DND-41 (cell line): ENCODE data around the gene CDK19.
"Not testable (repeated sequence)": the region's sequence is repeated elsewhere in the genome, so short reads cannot be mapped to it uniquely, and the experiment has no call there.

Experiments used
- ATAC-seq: fragments of 200-7000 bp; cut with Tn5 transposase; 3 replicates; pipeline ENCODE4 v1.9.1; 2021; ENCODE audit warnings: low read depth; ENCODE audit not compliant: insufficient read depth
- DNase-seq: peaks from one replicate; pipeline ENCODE4 v3.0.0-alpha.2; 2020
- H2AFZ ChIP-seq: 2 replicates; pipeline ENCODE4 v1.6.0; 2012; ENCODE audit warnings: low read depth, low read length
- H3K27ac ChIP-seq: 2 replicates; pipeline ENCODE4 v1.5.1; 2012; ENCODE audit warnings: low read length, inconsistent platforms
- H3K27me3 ChIP-seq: fragments of 200-600 bp; sonication (generic); 2 replicates; pipeline ENCODE4 v1.6.0; 2012; ENCODE audit warnings: low read length, mild to moderate bottlenecking, inconsistent platforms; ENCODE audit not compliant: insufficient read depth, poor library complexity
- H3K36me3 ChIP-seq: 2 replicates; pipeline ENCODE4 v1.5.1; 2012; ENCODE audit warnings: low read length, inconsistent platforms; ENCODE audit not compliant: insufficient read depth
- H3K4me1 ChIP-seq: 2 replicates; pipeline ENCODE4 v1.5.1; 2012; ENCODE audit warnings: mild to moderate bottlenecking, low read length; ENCODE audit not compliant: insufficient read depth
- H3K4me2 ChIP-seq: 2 replicates; pipeline ENCODE4 v1.6.0; 2012; ENCODE audit warnings: mild to moderate bottlenecking, moderate library complexity, low read length, inconsistent platforms; ENCODE audit not compliant: insufficient read depth
- H3K4me3 ChIP-seq, 2 experiments: fragments of 200-600 bp in 1 of 2; shearing (Covaris generic) in 1 of 2; 2 replicates each; pipeline ENCODE4 v1.5.1; 2012 to 2016; ENCODE audit warnings: inconsistent platforms in 2 of 2, low read length in 2 of 2, mild to moderate bottlenecking in 2 of 2, low read depth in 1 of 2, moderate library complexity in 1 of 2
- H3K79me2 ChIP-seq: 2 replicates; pipeline ENCODE4 v1.6.0; 2012; ENCODE audit warnings: low read length, inconsistent platforms; ENCODE audit not compliant: insufficient read depth
- H3K9ac ChIP-seq: 2 replicates; pipeline ENCODE4 v1.6.0; 2012; ENCODE audit warnings: low read depth, mild to moderate bottlenecking, inconsistent platforms, low read length, moderate library complexity
- H3K9me3 ChIP-seq: 2 replicates; pipeline ENCODE4 v1.5.1; 2012; ENCODE audit warnings: low read length, moderate library complexity, mild to moderate bottlenecking, inconsistent platforms; ENCODE audit not compliant: insufficient read depth, severe bottlenecking
- H4K20me1 ChIP-seq: 2 replicates; pipeline ENCODE4 v1.6.0; 2012; ENCODE audit warnings: low read length; ENCODE audit not compliant: insufficient read depth
- EZH2 ChIP-seq: IDR thresholded peaks from 3 replicates; pipeline ENCODE4 v1.6.1; 2012; ENCODE audit warnings: borderline replicate concordance, low read depth, mild to moderate bottlenecking, moderate library complexity, low read length, inconsistent platforms; ENCODE audit not compliant: severe bottlenecking
- TF ChIP-seq, protein P1 (sequence below): IDR thresholded peaks from 2 replicates; pipeline ENCODE4 v1.5.1; 2012; ENCODE audit warnings: borderline replicate concordance, low read length, moderate library complexity, mild to moderate bottlenecking; ENCODE audit not compliant: poor library complexity, severe bottlenecking; ENCODE audit errors: extremely low read depth

The CDK19 gene

DNA sequence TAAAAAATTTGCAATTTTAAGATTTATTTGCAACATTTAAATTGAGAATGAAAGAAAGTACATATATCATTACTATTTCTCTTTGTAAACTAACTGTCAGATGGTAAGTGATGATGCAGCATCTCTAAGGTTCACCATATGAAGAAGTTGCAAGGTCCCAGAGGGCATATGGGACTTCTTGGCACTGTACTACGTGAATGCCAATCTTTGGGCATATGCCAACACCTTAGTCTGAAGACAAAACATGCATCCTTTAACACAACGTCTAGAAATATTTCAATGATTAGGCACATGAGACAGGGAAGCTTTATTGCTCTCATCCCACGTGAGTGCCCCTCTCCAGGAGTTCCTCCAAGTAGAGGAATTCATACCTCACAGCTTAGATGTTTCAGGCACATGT, 66.8 kb downstream of the CDK19 start:
- ATAC-seq (no peak), DNase-seq (no peak)
- Histone ChIP-seq H3K27ac (no peak overlapping the region), H3K9me3 (peaks cover 12% of the 10 kb centered on the region), H3K9ac (no peak overlapping the region), H3K79me2 (peaks cover 4% of the 10 kb centered on the region; the same call in 1 of the 2 replicates), H3K27me3 (no peaks in the 10 kb centered on the region), H3K36me3 (peaks cover 15% of the 10 kb centered on the region; the same call in 1 of the 2 replicates), H3K4me2 (no peak overlapping the region), H2AFZ (no peak overlapping the region), H3K4me1 (0 out of 2 replicates have a peak, but pooled peaks cover 7% of the 10 kb centered on the region), H3K4me3 (no peak overlapping the region), H4K20me1 (no peaks in the 10 kb centered on the region)
- TF ChIP-seq, protein P1, sequence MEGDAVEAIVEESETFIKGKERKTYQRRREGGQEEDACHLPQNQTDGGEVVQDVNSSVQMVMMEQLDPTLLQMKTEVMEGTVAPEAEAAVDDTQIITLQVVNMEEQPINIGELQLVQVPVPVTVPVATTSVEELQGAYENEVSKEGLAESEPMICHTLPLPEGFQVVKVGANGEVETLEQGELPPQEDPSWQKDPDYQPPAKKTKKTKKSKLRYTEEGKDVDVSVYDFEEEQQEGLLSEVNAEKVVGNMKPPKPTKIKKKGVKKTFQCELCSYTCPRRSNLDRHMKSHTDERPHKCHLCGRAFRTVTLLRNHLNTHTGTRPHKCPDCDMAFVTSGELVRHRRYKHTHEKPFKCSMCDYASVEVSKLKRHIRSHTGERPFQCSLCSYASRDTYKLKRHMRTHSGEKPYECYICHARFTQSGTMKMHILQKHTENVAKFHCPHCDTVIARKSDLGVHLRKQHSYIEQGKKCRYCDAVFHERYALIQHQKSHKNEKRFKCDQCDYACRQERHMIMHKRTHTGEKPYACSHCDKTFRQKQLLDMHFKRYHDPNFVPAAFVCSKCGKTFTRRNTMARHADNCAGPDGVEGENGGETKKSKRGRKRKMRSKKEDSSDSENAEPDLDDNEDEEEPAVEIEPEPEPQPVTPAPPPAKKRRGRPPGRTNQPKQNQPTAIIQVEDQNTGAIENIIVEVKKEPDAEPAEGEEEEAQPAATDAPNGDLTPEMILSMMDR, result no peak
- TF ChIP-seq EZH2, result no peak

DNA sequence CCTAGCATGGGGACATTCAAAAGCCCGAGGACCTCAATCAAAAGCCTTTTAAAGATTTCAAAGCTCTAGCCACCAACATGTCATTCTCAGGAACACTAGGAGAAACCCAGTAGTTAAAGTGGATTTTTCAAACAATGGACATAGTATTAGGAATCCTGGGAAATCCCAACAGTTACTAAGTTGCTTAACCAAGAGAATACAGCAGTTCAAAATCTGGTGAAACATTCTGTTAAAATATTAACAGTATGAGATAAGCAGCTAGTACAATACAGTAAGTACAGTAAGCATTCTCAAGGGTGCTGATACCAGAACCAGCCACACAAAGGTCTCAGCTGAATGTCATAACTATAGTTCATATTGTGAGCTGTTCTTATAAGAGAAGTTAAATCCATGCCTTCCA, 68.6 kb downstream of the CDK19 start:
- no peak overlapping the region for H3K4me2 ChIP-seq
- H3K27ac ChIP-seq, result no peak overlapping the region
- H2AFZ ChIP-seq, result no peak overlapping the region
- TF ChIP-seq, protein P1, result no peak
- TF ChIP-seq EZH2, result no peak
- no peak overlapping the region for H3K4me3 ChIP-seq
- DNase-seq (no peak), ATAC-seq (no peak)
- peaks cover 25% of the 10 kb centered on the region for H3K9me3 ChIP-seq
- H3K4me1 ChIP-seq, result 0 out of 2 replicates have a peak, but pooled peaks cover 7% of the 10 kb centered on the region
- peaks cover 4% of the 10 kb centered on the region; the same call in 1 of the 2 replicates for H3K79me2 ChIP-seq
- H3K9ac ChIP-seq, result no peak overlapping the region
- H3K36me3 ChIP-seq, result peaks cover 31% of the 10 kb centered on the region; the same call in 1 of the 2 replicates
- no peaks in the 10 kb centered on the region for H4K20me1 ChIP-seq
- no peaks in the 10 kb centered on the region for H3K27me3 ChIP-seq

DNA sequence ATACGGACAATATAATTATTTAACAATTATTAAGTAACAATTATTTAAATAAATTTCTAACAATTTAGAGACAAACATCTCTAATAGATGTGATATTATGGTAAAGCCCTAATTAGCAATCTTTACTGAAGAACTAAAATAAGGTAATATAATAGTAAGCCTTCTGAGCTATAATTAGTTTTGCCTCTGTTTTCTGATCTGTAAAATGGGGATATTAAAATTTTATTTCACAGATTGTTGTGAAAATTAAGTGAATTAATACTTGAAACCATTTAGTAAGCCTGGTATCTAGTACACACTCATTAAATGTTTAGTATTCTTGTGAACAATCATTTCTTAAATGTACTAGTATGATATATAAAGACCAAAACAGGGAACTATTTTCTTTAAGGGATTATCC, 70.3 kb downstream of the CDK19 start:
- peaks cover 32% of the 10 kb centered on the region for H3K9me3 ChIP-seq
- no peak overlapping the region for H3K27ac ChIP-seq
- no peaks in the 10 kb centered on the region for H4K20me1 ChIP-seq
- no peaks in the 10 kb centered on the region; the same call in 1 of the 2 replicates for H3K79me2 ChIP-seq
- no peak overlapping the region for H3K9ac ChIP-seq
- no peak for DNase-seq
- H3K27me3 ChIP-seq, result no peaks in the 10 kb centered on the region
- H3K4me1 ChIP-seq, result no peaks in the 10 kb centered on the region
- no peak for ATAC-seq
- peaks cover 47% of the 10 kb centered on the region; the same call in 1 of the 2 replicates for H3K36me3 ChIP-seq
- TF ChIP-seq EZH2, result no peak
- no peak overlapping the region for H3K4me2 ChIP-seq
- H2AFZ ChIP-seq, result no peak overlapping the region
- H3K4me3 ChIP-seq, result no peak overlapping the region

DNA sequence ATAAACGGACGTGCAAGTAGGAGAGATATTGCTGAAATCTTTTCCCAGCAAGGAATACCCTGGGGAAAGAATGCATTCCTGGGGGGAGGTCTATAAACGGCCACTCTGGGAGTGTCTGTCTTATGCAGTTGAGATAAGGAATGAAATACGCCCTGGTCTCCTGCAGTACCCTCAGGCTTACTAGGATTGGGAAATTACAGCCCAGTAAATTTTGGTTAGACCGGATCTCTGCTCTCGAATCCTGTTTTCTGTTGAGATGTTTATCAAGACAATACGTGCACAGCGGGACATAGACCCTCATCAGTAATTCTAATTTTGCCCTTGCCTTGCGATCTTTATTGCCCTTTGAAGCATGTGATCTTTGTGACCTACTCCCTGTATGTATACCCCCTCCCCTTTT, 72.7 kb downstream of the CDK19 start:
- not testable (repeated sequence) for H3K4me1 ChIP-seq, H3K27me3 ChIP-seq, H3K9ac ChIP-seq, H3K4me2 ChIP-seq, H3K4me3 ChIP-seq, ATAC-seq, H3K79me2 ChIP-seq, H4K20me1 ChIP-seq, H3K27ac ChIP-seq, H2AFZ ChIP-seq
- Histone ChIP-seq H3K36me3 (peaks cover 47% of the 10 kb centered on the region; the same call in 1 of the 2 replicates), H3K9me3 (peaks cover 32% of the 10 kb centered on the region)
- peak; percentile 11 for DNase-seq
